ENCODE measurements around the gene SCN11A.

GRCh38 chr3:39075910-39076309 is 24.2 kb upstream of the SCN11A start:
- TF ChIP-seq POLR2AphosphoS5 (IDR thresholded peaks at IDR 0.05; ENCODE audit: low read depth) (no peak), CTCF (IDR thresholded peaks at IDR 0.05; ENCODE audit: insufficient read depth, low read length) (no peak), REST (IDR thresholded peaks at IDR 0.05; ENCODE audit: insufficient replicate concordance, low read depth) (no peak), GABPA (IDR thresholded peaks at IDR 0.05; ENCODE audit: low read depth) (no peak), SPI1 (IDR thresholded peaks at IDR 0.05; ENCODE audit: borderline replicate concordance, low read depth) (no peak)

Measured in HL-60 (cell line).